ENCODE results near the gene PLEKHG3. TPM values are rescaled to one million over a fixed set of nuclear protein-coding genes. Genes with fewer than 3 reads are reported as not detected.

The PLEKHG3 gene
- total and polyA plus RNA-seq, 4 experiments from 2014 or later = 10.8 to 62.6 (median 54.9) TPM

Small RNA genes within 50 kb of the gene (microRNA-seq; reads per million reads assigned to microRNA genes)
- not detected for gene MIR7855 (ENCODE audit: borderline microRNAs expressed, borderline number of aligned reads, borderline replicate concordance)

Other genes with a start within 250 kb of the PLEKHG3 start
- under 1 TPM; 0.14 to 0.20 TPM for gene AKAP5, start 238.9 kb upstream of the PLEKHG3 start, total RNA-seq
- under 1 TPM in 1 of 2 donors, not detected in 1; 0.11 TPM for gene AKAP5, start 238.9 kb upstream of the PLEKHG3 start, polyA plus RNA-seq
- 10 to 100 TPM; 84.1 to 87.5 TPM for gene ZBTB25, start 200.6 kb upstream of the PLEKHG3 start, total RNA-seq
- 10 to 100 TPM; 34.0 to 36.7 TPM for gene ZBTB25, start 200.6 kb upstream of the PLEKHG3 start, polyA plus RNA-seq
- 100 to 1,000 TPM; 104 to 107 TPM for gene ZBTB1, start 199.7 kb upstream of the PLEKHG3 start, total RNA-seq
- 10 to 100 TPM; 49.7 to 86.5 TPM for gene ZBTB1, start 199.7 kb upstream of the PLEKHG3 start, polyA plus RNA-seq
- 1 to 10 TPM; 1.3 to 1.5 TPM for gene HSPA2, start 163.7 kb upstream of the PLEKHG3 start, total RNA-seq
- gene HSPA2, start 163.7 kb upstream of the PLEKHG3 start, polyA plus RNA-seq = under 1 TPM; 0.37 to 0.45 TPM
- not detected for gene PPP1R36, start 154.5 kb upstream of the PLEKHG3 start, total RNA-seq
- under 1 TPM in 1 of 2 donors, not detected in 1; 0.49 TPM for gene PPP1R36, start 154.5 kb upstream of the PLEKHG3 start, polyA plus RNA-seq
- under 1 TPM; 0.03 to 0.09 TPM for gene SPTB, start 175.5 kb downstream of the PLEKHG3 start, total RNA-seq
- under 1 TPM in 1 of 2 donors, not detected in 1; 0.37 TPM for gene SPTB, start 175.5 kb downstream of the PLEKHG3 start, polyA plus RNA-seq
- 100 to 1,000 TPM; 112 to 116 TPM for gene CHURC1, start 210.0 kb downstream of the PLEKHG3 start, total RNA-seq
- gene CHURC1, start 210.0 kb downstream of the PLEKHG3 start, polyA plus RNA-seq = 100 to 1,000 TPM; 147 to 176 TPM
- gene GPX2, start 238.3 kb downstream of the PLEKHG3 start, total RNA-seq = not detected
- not detected for gene GPX2, start 238.3 kb downstream of the PLEKHG3 start, polyA plus RNA-seq

Data from CD4-positive, alpha-beta memory T cell (primary cell).